COR-L47 (cell line): ENCODE data around the gene GP1BB.
"Not testable (repeated sequence)": the region's sequence is repeated elsewhere in the genome, so short reads cannot be mapped to it uniquely, and the experiment has no call there.

Experiments
- DNase-seq: peaks from one replicate; lab custom pipeline; 2025; lab: John Stamatoyannopoulos, UW

The GP1BB gene

DNA sequence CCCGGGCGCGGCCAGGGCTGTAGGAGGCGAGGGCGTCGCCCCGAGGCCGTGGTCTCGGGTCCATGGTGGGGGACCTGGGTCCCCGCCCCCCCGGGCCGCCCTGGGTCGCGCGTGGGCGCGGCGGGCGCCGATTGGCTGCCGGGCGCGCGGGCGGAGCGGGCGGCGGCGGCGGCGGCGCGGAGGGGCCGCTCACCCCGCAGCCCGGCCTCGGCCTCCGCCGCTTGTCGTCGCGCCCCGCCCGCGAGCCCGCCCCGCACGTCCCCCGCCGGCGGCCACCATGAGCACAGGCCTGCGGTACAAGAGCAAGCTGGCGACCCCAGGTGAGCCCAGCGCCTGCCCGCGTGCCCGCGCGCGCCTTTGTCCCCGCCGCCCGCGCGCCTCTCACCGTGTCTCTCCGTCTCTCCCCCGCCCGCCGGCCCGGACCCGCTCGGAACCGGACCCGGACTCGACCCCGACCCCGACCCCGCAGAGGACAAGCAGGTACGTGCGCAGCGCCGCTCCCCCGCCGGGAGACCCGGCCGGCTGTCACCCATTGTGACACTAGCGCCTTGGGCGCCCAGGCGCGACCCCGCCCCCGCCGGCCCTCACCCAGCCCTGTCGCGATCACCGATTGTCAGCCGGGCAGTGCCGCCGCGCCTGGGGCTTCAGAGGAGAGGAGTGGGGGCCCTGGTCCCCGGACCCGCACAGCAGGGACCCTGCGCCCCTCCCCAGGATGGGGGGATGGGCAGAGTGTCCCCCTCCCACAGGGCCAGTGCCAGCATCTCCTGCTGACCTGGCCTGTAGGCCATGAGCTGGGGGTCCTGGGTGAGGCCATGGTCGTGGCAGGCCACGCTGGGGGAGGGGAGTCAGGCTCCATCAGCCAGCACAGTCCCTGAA lies 8.8 kb upstream of the GP1BB start, which contains the start of gene SEPTIN5:
Gene SEPTIN5 (plus strand): TSS at position 192 of the 876 bp plus-strand sequence. CDS start 86 bp downstream, at position 278.
- no peak for DNase-seq

DNA sequence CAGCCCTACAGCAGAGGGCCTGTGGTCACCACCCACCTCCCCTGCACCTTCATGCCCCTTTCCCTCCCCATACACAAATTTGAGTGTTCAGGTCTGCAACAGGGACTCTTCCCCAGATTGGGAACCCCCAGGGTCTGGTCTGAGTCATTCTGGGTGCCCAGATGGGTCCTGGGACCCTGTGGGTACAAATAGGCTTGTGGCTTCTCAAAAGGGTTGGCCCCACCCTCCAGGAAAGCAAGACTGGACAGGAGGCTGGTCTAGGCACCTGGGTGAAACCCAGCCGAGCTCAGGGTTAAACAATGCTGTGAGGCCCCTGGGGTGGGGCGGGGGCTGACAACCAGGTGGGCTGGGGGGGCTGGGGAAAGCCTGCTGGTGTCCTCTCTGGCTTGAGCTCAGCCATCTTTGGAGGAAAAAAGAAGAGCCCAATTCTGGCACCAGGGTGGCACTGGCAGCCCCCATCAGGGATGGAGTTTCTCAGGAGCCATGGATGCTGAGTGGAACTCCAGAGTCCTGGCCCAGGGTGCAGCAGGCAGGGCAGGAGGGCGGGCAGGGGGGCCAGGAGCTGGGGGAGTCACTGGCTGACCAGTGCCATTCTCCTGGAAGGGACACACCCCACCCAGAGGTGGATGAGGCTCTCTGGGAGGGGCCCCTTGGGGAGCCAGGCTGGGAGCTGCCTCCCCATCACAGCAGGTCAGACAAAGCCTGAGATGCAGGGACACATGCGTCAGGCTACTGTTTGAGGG lies 8.0 kb upstream of the GP1BB start:
- DNase-seq, result no peak

DNA sequence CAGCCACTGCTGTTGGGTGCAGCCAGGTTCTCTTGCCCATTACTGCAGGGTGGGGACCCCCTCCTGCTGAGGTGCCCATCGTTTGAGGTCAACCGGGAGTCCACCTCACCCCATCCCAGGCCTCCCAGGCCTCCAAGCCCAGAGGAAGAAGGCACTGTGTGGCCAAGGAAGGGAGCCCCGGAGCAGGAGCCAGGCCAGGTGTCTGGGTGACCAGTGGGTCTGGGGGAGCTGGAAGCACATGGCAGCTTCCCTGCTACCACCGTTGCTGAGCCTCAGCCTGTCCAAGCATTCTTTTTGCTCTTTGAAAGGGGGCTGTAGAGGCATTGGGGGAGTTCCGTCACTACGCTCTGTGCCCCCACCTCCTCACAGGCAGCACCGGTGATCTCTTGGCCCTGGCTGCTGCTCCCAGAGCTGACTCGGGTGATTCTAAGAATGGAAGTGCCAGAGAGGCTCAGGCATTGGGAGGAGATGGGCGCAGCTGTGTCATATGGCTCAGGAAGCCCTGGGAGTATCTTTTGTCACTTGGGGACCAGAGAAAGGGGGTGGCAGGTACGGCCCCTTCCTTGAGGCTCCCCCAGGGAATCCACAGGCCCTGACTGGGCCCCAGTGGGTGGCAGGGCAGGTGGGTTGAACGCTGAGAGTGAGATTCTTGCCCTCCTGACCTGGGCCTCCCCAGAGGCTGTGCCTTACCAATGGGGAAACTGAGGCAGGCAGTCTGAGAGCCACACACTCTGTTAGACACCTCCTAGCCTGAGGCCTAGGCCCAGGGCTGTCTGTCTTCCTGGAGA lies 7.1 kb upstream of the GP1BB start:
- no peak for DNase-seq

DNA sequence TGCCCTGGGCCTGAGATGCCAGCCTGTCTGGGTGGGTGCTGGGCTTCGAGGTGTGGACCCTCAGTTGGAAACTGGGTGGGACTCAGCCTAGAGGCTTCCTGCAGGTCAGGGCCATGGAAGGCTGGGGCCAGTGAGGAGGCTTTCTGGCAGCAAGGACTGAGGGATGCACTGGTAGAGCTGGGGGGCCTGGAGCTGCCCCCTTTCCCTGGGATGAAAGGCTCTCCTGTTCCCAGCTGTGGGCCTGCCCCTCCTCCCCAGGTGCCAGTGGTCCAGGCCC lies 6.6 kb upstream of the GP1BB start:
- DNase-seq, result no peak

DNA sequence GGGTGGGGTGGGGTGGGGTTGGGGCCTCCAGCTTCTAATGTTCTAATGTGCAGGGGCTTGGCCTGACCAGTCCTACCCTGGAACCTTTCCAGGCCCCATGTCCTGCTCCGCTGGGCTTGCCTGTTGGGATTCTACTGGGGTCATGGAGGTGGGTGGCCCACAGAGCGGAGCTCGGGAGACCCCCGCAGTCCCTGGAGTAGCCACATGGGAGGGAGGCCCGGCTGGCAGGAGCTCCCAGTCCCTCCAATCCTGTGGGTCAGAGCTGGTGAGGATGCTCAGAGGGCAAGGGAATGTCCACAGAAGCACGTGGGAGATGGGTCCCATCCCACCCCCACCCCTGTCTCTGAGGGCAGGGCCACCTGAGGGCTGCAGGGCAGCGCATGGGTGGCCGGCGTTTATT lies 6.2 kb upstream of the GP1BB start:
- no peak for DNase-seq

DNA sequence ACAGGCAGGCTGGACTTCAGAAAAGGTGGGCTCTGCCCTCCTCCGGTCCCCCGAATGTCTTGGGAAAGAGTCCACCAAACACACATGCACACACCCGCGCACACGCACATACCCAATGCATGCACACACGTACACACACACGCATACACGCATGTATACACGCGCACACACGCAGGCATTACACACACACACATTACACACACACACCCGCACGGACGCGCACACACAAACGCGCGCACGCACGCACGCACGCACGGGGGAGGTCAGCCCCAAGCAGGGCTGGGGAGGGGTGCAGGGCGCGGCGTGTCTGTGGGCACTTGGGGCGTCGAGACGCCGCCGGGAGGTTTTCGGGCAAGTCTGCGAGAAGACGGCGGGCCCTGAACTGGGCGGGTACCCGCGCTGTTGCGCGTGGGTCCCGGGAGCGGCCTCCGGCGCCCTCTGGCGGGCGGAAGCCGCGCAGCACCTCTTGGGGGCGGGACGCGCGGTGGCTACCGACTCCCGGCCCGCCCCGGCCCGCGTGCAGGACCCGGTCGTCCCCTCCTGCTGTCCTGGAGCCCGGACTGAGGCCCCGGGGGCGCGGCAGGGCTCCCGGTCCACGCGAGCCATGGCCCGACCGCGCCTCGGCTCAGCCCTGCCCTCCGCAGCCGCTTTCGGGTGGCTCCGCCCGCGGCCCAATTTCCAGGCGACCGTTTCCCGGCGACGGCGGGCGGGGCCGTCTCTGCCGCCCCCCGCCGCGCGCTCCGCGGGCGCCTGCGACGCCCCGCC lies 5.5 kb upstream of the GP1BB start:
- DNase-seq, result peak; percentile 52

DNA sequence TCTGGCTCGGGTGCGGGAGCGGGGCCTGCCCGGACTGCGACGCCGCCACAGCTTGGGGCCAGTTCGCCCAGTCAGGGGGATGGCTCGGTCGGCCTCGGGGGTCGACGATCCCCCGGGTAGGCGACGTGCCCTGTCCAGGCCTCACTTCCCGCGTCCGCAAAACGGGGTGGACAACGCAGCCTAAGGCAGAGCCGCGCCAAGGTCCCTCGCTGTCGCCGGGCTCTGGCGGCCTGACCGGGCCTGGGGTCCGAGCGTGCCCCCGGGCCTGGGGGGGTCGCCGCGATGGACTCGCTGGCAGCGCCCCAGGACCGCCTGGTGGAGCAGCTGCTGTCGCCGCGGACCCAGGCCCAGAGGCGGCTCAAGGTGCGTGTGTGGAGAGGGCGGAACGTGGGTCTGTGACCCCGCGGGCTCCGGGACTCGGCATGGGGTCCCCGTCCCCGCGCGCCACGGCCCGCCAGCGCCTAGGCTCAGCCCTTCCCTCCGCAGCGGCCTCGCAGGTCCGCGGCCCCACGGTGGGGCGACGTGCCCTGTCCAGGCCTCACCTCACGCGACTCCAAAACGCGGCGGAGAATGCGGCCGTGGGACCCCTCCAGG lies 4.8 kb upstream of the GP1BB start:
- DNase-seq, result no peak

DNA sequence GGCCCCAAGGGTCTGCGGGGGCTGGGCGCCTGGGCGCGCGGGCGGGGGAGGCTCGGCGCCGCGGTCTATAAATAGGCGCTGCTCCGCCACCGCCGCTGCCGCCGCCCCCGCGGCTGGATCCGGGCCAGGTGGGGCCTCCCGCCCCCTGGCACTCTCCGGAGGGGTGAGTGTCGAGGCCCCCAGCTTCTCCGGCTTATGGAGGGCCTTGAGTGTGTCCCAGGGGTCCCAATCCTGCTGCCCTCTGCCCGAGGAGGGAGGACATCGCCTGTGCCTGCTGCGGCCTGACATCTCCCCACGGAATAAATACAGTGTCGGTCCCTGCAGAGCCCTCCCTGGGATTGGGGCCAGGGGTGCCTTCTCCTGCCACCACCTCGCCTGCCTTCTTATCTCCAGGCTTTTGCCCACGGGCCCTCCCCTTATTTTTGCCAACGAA lies 4.3 kb upstream of the GP1BB start:
- no peak for DNase-seq

DNA sequence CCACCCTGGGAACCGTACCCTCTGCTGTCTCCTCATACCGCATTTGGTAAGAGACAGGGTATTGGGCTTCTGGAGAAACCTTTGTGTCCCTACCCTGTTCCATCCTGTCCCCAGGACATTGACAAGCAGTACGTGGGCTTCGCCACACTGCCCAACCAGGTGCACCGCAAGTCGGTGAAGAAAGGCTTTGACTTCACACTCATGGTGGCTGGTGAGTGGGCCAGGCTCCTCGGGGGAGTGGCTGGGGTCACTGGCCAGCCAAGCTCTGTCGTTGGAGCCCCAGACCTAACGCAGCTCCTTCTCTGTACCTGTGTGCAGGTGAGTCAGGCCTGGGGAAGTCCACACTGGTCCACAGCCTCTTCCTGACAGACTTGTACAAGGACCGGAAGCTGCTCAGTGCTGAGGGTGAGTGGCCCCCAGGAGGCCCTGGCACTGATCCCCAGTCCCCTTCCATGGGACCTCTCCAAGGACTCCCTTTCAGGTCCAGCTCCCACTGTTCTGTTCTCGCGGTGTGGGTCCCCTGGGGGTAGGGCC lies 3.8 kb upstream of the GP1BB start:
- DNase-seq, result no peak

DNA sequence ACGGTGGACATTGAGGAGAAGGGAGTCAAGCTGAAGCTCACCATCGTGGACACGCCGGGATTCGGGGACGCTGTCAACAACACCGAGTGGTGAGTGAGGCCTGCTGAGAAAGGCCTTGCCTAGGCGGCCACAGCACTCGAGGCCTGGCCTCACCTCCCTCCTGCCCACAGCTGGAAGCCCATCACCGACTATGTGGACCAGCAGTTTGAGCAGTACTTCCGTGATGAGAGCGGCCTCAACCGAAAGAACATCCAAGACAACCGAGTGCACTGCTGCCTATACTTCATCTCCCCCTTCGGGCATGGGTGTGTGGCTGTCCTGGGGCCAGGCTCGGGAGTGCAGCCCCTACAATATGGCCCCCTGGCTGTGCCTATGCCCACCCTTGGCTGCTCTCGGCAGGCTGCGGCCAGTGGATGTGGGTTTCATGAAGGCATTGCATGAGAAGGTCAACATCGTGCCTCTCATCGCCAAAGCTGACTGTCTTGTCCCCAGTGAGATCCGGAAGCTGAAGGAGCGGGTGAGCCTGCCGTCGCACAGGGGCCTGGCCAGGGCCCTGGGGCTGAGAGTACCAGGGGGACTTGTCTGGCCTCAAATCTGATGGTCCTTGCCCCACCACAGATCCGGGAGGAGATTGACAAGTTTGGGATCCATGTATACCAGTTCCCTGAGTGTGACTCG lies 3.0 kb upstream of the GP1BB start:
- no peak for DNase-seq

DNA sequence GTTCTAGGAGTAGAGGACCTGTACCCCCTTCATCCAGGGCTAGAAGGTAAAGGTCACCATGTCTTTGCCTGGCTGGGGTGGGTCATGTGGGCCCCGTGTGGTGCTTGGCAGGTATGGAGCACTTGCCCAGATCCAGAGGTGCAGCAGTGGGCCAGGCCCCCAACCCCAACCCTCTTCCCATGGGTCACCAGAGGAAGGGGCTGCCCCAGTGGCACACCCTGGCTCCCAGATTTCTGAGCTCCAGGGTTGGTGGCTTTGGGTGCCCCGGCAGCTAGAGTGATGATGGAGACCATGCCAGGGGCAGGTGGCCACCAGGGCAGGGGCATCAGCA lies 2.4 kb upstream of the GP1BB start:
- no peak for DNase-seq

DNA sequence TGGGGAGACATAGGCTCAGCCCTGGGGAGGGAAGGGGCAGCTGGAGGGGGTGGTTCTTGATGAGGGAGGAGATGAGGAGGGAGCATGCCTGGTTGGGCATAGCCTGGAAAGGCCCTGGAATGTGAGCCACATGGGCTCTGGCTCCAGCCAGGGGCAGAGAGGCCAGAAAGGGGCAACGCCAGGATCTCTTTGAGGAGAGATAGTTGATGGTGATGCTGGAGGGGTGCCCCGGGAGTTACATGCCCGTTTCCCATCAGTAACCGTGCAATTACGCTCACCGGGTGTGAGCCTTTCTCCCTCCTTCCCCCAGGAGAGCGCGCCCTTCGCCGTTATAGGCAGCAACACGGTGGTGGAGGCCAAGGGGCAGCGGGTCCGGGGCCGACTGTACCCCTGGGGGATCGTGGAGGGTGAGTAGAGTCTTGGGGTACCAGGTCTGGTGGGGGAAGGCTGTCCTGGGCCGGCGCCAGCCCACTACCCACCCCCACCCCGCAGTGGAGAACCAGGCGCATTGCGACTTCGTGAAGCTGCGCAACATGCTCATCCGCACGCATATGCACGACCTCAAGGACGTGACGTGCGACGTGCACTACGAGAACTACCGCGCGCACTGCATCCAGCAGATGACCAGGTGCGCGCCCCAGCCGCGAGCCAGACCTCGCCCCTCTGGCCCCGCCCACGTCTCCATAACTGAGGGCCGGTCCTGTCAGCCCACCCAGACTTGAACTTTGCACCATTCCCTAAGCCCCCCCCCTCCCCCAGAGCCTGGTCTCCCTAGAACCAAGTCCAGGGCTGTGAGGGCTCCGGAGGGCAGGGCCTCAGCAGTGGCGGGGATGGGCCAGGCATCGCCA lies 1.8 kb upstream of the GP1BB start:
- DNase-seq, result no peak

DNA sequence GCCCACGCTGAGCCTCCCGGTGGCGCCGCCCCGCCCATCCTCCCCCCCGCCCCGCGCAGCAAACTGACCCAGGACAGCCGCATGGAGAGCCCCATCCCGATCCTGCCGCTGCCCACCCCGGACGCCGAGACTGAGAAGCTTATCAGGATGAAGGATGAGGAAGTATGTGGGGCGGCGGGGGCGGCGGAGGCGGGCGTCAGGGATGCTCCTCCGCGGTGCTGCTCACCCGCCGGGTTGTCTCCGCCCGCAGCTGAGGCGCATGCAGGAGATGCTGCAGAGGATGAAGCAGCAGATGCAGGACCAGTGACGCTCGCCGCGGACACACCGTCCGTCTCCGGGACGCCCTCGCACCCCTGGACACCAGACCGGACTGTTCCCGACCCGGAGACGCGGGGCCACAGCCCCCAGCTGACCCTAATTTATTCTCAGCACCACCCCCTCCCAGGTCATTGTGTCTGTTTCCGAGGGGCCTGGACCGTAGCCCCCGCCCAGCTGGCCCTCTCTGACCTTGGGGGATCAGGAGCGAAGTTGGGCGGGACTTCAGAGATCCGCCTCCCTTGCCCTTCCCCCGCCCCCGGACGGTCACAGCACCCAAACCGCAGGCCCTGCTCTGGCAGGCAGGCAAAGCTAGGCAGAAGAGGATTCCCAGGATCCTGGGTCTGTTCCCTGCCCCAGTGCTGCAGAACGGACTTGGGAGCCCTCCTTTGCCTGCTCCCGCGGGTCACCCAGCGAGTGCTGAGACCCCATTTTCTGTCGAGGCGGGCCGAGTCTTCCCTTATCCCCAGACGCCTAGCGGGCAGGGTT lies 959 bp upstream of the GP1BB start:
- no peak for DNase-seq

DNA sequence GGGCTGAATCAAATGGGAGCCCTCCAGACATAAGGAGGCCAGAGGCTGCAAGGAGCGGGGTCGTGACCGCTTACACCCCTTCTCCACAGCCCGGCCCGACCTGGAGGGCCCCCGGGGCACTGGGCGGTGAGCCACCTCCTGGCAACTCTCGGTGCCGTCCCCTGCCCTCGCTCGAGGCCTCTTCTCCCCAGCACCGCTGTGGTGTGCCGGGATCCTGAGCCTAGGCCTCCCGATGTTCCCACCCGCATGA lies 432 bp upstream of the GP1BB start:
- no peak for DNase-seq

DNA sequence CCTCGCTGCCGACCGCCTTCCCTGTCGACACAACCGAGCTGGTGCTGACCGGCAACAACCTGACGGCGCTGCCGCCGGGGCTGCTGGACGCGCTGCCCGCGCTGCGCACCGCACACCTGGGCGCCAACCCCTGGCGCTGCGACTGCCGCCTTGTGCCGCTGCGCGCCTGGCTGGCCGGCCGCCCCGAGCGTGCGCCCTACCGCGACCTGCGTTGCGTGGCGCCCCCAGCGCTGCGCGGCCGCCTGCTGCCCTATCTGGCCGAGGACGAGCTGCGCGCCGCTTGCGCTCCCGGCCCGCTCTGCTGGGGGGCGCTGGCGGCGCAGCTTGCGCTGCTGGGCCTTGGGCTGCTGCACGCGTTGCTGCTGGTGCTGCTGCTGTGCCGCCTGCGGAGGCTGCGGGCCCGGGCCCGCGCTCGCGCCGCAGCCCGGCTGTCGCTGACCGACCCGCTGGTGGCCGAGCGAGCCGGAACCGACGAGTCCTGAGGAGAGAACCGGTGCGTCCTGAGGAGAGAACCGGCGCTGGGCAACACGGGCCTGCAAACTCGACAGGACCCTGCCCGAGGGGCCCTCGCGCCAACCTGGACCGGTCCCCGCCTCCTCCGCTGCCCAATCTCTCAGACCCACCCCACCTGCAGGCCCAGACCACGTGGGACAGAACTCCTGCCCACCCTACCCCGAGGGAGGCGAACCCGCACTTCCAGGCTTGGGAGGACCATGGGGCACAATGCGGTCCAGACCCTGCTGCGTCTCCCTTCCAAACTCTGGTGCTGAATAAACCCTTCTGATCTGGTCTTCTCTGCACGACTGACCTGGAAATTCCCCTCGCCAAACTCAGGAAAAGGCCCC lies 866 bp downstream of the GP1BB start:
- DNase-seq, result no peak

DNA sequence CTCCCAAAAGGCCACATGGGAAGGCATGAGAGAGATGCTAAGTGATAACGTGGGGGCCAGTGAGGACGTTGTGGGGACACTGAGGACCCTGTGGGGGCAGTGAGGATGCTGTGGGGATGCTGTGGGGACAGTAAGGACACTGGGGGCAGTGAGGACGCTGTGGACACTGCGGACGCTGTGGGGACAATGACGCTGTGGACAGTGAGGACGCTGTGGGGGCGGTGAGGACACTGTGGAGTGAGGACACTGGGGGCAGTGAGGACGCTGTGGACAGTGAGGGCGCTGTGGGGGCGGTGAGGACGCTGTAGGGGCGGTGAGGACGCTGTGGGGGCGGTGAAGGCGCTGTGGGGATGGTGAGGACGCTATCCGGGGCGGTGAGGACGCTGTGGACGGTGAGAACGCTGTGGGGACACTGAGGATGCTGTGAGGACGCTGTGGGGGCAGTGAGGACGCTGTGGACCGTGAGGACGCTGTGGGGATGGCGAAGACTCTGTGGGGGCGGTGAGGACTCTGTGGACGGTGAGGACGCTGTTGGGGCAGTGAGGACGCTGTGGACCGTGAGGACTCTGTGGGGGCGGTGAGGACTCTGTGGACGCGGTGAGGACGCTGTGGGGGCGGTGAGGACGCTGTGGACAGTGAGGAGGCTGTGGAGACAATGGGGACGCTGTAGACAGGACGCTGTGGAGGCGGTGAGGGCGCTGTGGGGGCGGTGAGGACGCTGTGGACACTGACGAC lies 1.8 kb downstream of the GP1BB start:
- no peak for DNase-seq

DNA sequence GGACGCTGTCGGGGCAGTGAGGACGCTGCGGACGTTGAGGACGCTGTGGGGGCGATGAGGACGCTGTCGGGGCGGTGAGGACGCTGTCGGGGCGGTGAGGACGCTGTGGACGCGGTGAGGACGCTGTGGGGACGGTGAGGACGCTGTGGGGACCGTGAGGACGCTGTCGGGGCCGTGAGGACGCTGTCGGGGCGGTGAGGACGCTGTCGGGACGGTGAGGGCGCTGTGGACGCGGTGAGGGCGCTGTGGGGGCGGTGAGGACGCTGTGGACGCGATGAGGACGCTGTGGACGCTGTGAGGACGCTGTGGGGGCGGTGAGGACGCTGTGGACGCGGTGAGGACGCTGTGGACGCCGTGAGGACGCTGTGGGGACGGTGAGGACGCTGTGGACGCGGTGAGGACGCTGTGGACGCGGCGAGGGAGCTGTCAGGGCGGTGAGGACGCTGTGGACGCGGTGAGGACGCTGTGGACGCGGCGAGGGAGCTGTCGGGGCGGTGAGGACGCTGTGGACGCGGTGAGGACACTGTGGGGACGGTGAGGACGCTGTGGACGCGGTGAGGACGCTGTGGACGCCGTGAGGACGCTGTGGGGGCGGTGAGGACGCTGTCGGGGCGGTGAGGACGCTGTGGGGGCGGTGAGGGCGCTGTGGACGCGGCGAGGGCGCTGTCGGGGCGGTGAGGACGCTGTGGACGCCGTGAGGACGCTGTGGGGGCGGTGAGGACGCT lies 2.9 kb downstream of the GP1BB start:
- DNase-seq, result not testable (repeated sequence)
